A673 (cell line): ENCODE measurements around the gene CCDC9B. TPM values are rescaled to one million over a fixed set of nuclear protein-coding genes. Genes with fewer than 3 reads are reported as not detected.

Experiments used
- BruUV-seq: library from RNA; stranded (reverse); fragments of 400-500 nt; replicated peaks from 2 replicates; lab custom pipeline; 2021; lab: Mats Ljungman, UMichigan
- CTCF ChIA-PET: fragments of 300-600 bp; sonication (Branson Sonifier 250); formaldehyde crosslinking; loops from one replicate; lab custom pipeline; 2022; ENCODE audit warnings: antibody characterized with exemption; lab: Charles Lee
- POLR2A ChIA-PET: fragments of 300-600 bp; sonication (Branson Sonifier 250); formaldehyde crosslinking; loops from one replicate; lab custom pipeline; 2022; ENCODE audit warnings: antibody characterized with exemption; ENCODE audit not compliant: low non-redundant PET; lab: Charles Lee
- DNase-seq: peaks from one replicate; pipeline ENCODE4 v3.0.0-alpha.2; 2015; ENCODE audit warnings: low spot score
- H3K27ac ChIP-seq: fragments of 200-600 bp; sonication (generic); 2 replicates; pipeline ENCODE4 v1.5.1; 2016; ENCODE audit warnings: mixed run types, low read depth, mild to moderate bottlenecking, mixed read lengths, antibody characterized with exemption, low read length; ENCODE audit not compliant: poor library complexity, severe bottlenecking
- H3K27me3 ChIP-seq: fragments of 200-600 bp; sonication (generic); replicated peaks from 2 replicates; pipeline ENCODE4 v1.6.1; 2017; ENCODE audit warnings: mixed run types, low read depth, mild to moderate bottlenecking, mixed read lengths, antibody characterized with exemption, low read length; ENCODE audit not compliant: insufficient read depth, poor library complexity
- H3K36me3 ChIP-seq: fragments of 200-600 bp; sonication (generic); 2 replicates; pipeline ENCODE4 v1.6.1; 2016; ENCODE audit warnings: mixed run types, mild to moderate bottlenecking, mixed read lengths, antibody characterized with exemption, low read length; ENCODE audit not compliant: insufficient read depth, poor library complexity, severe bottlenecking
- H3K4me1 ChIP-seq: fragments of 200-600 bp; sonication (generic); 2 replicates; pipeline ENCODE4 v1.6.1; 2017; ENCODE audit warnings: mixed run types, mild to moderate bottlenecking, mixed read lengths, antibody characterized with exemption, low read length; ENCODE audit not compliant: insufficient read depth, poor library complexity, severe bottlenecking
- H3K4me3 ChIP-seq: fragments of 200-600 bp; sonication (generic); 2 replicates; pipeline ENCODE4 v1.5.1; 2016; ENCODE audit warnings: low read depth, mixed run types, mild to moderate bottlenecking, mixed read lengths, low read length; ENCODE audit not compliant: poor library complexity, severe bottlenecking
- H3K9me3 ChIP-seq: fragments of 200-600 bp; sonication (generic); 2 replicates; pipeline ENCODE4 v1.6.1; 2016; ENCODE audit warnings: mixed run types, low read depth, mild to moderate bottlenecking, mixed read lengths, antibody characterized with exemption, low read length; ENCODE audit not compliant: poor library complexity, severe bottlenecking
- EZH2 ChIP-seq: fragments of 200-600 bp; sonication (generic); IDR thresholded peaks from 2 replicates; pipeline ENCODE4 v1.6.1; 2017; ENCODE audit warnings: borderline replicate concordance, low read depth, mild to moderate bottlenecking, mixed read lengths, antibody characterized with exemption, low read length; ENCODE audit not compliant: poor library complexity, severe bottlenecking
- intact Hi-C: fragments of 100-400 bp; cut with micrococcal nuclease; formaldehyde crosslinking; loops from one replicate; pipeline ENCODE4 v1.10.0; 2022; ENCODE audit not compliant: unreplicated experiment
- total RNA-seq: library from RNA; stranded (reverse); gene quantifications from 2 replicates; pipeline ENCODE4 v1.2.3, GENCODE V29; 2021
- TF ChIP-seq, protein P1 (sequence below): fragments of 300-800, 200-600 bp; sonication (generic); conservative IDR thresholded peaks from 2 replicates; pipeline ENCODE4 v1.5.1; 2017; ENCODE audit warnings: low read depth, mild to moderate bottlenecking, antibody characterized with exemption, low read length, moderate library complexity, mixed read lengths

Gene CCDC9B
- total RNA-seq, 1 experiment from 2014 or later, result 8.6 TPM

GRCh38 chr15:40345225-40345866, 4.6 kb upstream of the CCDC9B start:
- Histone ChIP-seq H3K27ac (no peak overlapping the region), H3K36me3 (no peaks in the 10 kb centered on the region), H3K4me3 (no peak overlapping the region), H3K9me3 (no peaks in the 10 kb centered on the region), H3K27me3 (no peaks in the 10 kb centered on the region), H3K4me1 (peaks cover 12% of the 10 kb centered on the region)
- intact Hi-C loops, result loop anchor here (2.0 to 10.0 kb wide), 2 partner anchors 77 to 169 kb away; no protein-coding TSS in a partner anchor
- POLR2A ChIA-PET, result no interaction called here
- no peak for TF ChIP-seq EZH2
- TF ChIP-seq, protein P1, sequence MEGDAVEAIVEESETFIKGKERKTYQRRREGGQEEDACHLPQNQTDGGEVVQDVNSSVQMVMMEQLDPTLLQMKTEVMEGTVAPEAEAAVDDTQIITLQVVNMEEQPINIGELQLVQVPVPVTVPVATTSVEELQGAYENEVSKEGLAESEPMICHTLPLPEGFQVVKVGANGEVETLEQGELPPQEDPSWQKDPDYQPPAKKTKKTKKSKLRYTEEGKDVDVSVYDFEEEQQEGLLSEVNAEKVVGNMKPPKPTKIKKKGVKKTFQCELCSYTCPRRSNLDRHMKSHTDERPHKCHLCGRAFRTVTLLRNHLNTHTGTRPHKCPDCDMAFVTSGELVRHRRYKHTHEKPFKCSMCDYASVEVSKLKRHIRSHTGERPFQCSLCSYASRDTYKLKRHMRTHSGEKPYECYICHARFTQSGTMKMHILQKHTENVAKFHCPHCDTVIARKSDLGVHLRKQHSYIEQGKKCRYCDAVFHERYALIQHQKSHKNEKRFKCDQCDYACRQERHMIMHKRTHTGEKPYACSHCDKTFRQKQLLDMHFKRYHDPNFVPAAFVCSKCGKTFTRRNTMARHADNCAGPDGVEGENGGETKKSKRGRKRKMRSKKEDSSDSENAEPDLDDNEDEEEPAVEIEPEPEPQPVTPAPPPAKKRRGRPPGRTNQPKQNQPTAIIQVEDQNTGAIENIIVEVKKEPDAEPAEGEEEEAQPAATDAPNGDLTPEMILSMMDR, result no peak
- CTCF ChIA-PET, result interaction anchor here (1.3 kb wide), 2 partner anchors 19 to 77 kb away, joined by 3 to 17 read pairs; no protein-coding TSS in a partner anchor
- no TSS peak for BruUV-seq
- DNase-seq, result no peak

GRCh38 chr15:40344631-40345120, 3.9 kb upstream of the CCDC9B start:
- TF ChIP-seq, protein P1, result peak; percentile 89
- no peak for TF ChIP-seq EZH2
- DNase-seq, result peak; percentile 74
- POLR2A ChIA-PET, result no interaction called here
- H3K4me3 ChIP-seq, result no peak overlapping the region
- CTCF ChIA-PET, result interaction anchor here (0.8 to 1.3 kb wide), 8 partner anchors 8 to 77 kb away, joined by 3 to 17 read pairs (median 4); partner anchors contain the start of gene DISP2
- H3K36me3 ChIP-seq, result no peaks in the 10 kb centered on the region
- intact Hi-C loops, result loop anchor here (2.0 to 10.0 kb wide), 2 partner anchors 78 to 170 kb away; no protein-coding TSS in a partner anchor
- peaks cover 18% of the 10 kb centered on the region for H3K4me1 ChIP-seq
- H3K27me3 ChIP-seq, result no peaks in the 10 kb centered on the region
- no TSS peak for BruUV-seq
- H3K9me3 ChIP-seq, result no peaks in the 10 kb centered on the region
- H3K27ac ChIP-seq, result no peak overlapping the region

- CTCF ChIA-PET, result interaction anchor here (0.8 to 1.3 kb wide), 8 partner anchors 8 to 78 kb away, joined by 3 to 17 read pairs (median 4); partner anchors contain the start of gene DISP2
- no peak for TF ChIP-seq EZH2
- TF ChIP-seq, protein P1, result no peak
- intact Hi-C loops, result loop anchor here (2.0 to 10.0 kb wide), 2 partner anchors 79 to 171 kb away; no protein-coding TSS in a partner anchor
- H3K27ac ChIP-seq, result no peak overlapping the region
- H3K4me3 ChIP-seq, result no peak overlapping the region
- peaks cover 23% of the 10 kb centered on the region for H3K4me1 ChIP-seq
- no peaks in the 10 kb centered on the region for H3K36me3 ChIP-seq
- no peak for DNase-seq
- POLR2A ChIA-PET, result no interaction called here
- no peaks in the 10 kb centered on the region for H3K27me3 ChIP-seq
- no TSS peak for BruUV-seq
- H3K9me3 ChIP-seq, result no peaks in the 10 kb centered on the region
These were observed 3.5 kb upstream of the CCDC9B start for GRCh38 chr15:40344217-40344616.
